ENCODE measurements around the gene SUSD1. TPM values are rescaled to one million over a fixed set of nuclear protein-coding genes. Genes with fewer than 3 reads are reported as not detected.

The SUSD1 gene
- total RNA-seq, 4 donors from 2014 or later, result 5.9 to 10.0 (median 7.4) TPM

GRCh38 chr9:112042244-112042638, 132.9 kb downstream of the SUSD1 start:
- no peaks in the 10 kb centered on the region for H3K4me1 ChIP-seq
- H3K9me3 ChIP-seq, result no peaks in the 10 kb centered on the region
- no peak overlapping the region for H3K4me3 ChIP-seq
- TF ChIP-seq POLR2A (IDR thresholded peaks at IDR 0.05) (no peak), EP300 (IDR thresholded peaks at IDR 0.05) (no peak), CTCF (IDR thresholded peaks at IDR 0.05) (no peak)
- ATAC-seq, result no peak
- WGBS, 2 donors (ENCODE audit: low coverage in 1 of 2), result 77 to 78% methylated on average over 2 to 3 of the region's 3 CpGs
- no peaks in the 10 kb centered on the region for H3K27me3 ChIP-seq
- no peaks in the 10 kb centered on the region for H3K36me3 ChIP-seq
- peak overlapping the region in 2 of 4 donors; percentile 5 to 29 for H3K27ac ChIP-seq

- H3K36me3 ChIP-seq, result no peaks in the 10 kb centered on the region
- ATAC-seq, result peak; percentile 87
- H3K9me3 ChIP-seq, result no peaks in the 10 kb centered on the region
- no peaks in the 10 kb centered on the region for H3K27me3 ChIP-seq
- H3K4me1 ChIP-seq, result no peaks in the 10 kb centered on the region
- H3K4me3 ChIP-seq, result no peak overlapping the region
- no peak for TF ChIP-seq CTCF (IDR thresholded peaks at IDR 0.05)
- TF ChIP-seq POLR2A (IDR thresholded peaks at IDR 0.05), result no peak
- peak; percentile 28 for TF ChIP-seq POLR2AphosphoS5 (IDR thresholded peaks at IDR 0.05)
- no peak for TF ChIP-seq EP300 (IDR thresholded peaks at IDR 0.05)
- 40 to 93% methylated on average over 2 of the region's 8 CpGs for WGBS, 2 donors (ENCODE audit: low coverage in 1 of 2)
- peak overlapping the region in 2 of 4 donors; percentile 29 to 41 for H3K27ac ChIP-seq
Observed at GRCh38 chr9:112041536-112042243, 133.4 kb downstream of the SUSD1 start.

GRCh38 chr9:112041199-112041535, 133.9 kb downstream of the SUSD1 start:
- H3K9me3 ChIP-seq, result no peaks in the 10 kb centered on the region
- 83 to 95% methylated on average over 3 of the region's 4 CpGs for WGBS, 2 donors (ENCODE audit: low coverage in 1 of 2)
- TF ChIP-seq POLR2AphosphoS5 (IDR thresholded peaks at IDR 0.05), result no peak
- no peak for TF ChIP-seq CTCF (IDR thresholded peaks at IDR 0.05)
- no peak for TF ChIP-seq POLR2A (IDR thresholded peaks at IDR 0.05)
- no peak for TF ChIP-seq EP300 (IDR thresholded peaks at IDR 0.05)
- peak; percentile 18 for ATAC-seq
- no peaks in the 10 kb centered on the region for H3K27me3 ChIP-seq
- no peaks in the 10 kb centered on the region for H3K36me3 ChIP-seq
- H3K4me3 ChIP-seq, result no peak overlapping the region
- H3K27ac ChIP-seq, result peak overlapping the region in 2 of 4 donors; percentile 29 to 41
- peaks cover 0 to 2% (median 0%) of the 10 kb centered on the region in 3 donors for H3K4me1 ChIP-seq

- Histone ChIP-seq H3K27ac (no peak overlapping the region), H3K9me3 (no peaks in the 10 kb centered on the region), H3K36me3 (no peaks in the 10 kb centered on the region), H3K4me1 (peaks cover 0 to 18% (median 0%) of the 10 kb centered on the region in 3 donors), H3K27me3 (no peaks in the 10 kb centered on the region), H3K4me3 (no peak overlapping the region)
- no peak for ATAC-seq
- TF ChIP-seq POLR2AphosphoS5 (IDR thresholded peaks at IDR 0.05) (no peak), POLR2A (IDR thresholded peaks at IDR 0.05) (no peak), EP300 (IDR thresholded peaks at IDR 0.05) (no peak), CTCF (IDR thresholded peaks at IDR 0.05) (no peak)
- 88 to 100% methylated on average over 1 to 2 of the region's 2 CpGs for WGBS, 2 donors (ENCODE audit: low coverage in 1 of 2)
Observed at GRCh38 chr9:112038017-112038408, 137.1 kb downstream of the SUSD1 start.
